ENCODE results near the gene CD99L2. TPM values are rescaled to one million over a fixed set of nuclear protein-coding genes. Genes with fewer than 3 reads are reported as not detected.

The CD99L2 gene
- total and polyA plus RNA-seq, 4 donors, result 9.7 to 39.8 (median 23.8) TPM

DNA sequence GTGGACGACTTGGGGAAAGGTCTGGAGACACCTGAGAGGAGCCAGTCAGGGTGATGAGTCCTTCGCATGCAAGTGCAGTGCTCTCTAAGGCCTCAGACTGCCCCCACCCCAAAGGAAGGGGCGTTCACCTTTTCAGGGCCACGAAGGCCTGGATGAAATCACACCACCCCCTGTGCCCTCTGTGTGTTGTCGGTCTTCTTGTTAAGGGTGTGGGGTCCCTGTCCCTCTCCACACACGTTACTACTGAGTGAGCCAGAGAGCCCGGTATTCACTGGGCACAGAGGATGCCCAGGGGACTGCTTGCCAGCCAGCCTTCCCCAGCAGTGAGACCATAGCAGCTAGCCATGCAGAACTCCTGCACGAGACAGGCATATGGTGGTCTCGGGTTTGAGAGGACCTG is 133.2 kb downstream of the CD99L2 start:
- 94% methylated on average over 9 of the region's 9 CpGs for WGBS
- no peaks in the 10 kb centered on the region for H3K4me1 ChIP-seq (ENCODE audit: control insufficient read depth in 4 of 4, insufficient read depth in 4 of 4, low read length in 3 of 4)

More for the DNA sequence above, 133.2 kb downstream of the CD99L2 start:
- DNase-seq (ENCODE audit: low spot score), result no peak
- H3K9me3 ChIP-seq (ENCODE audit: control insufficient read depth in 4 of 4, low read length in 3 of 4), result no peaks in the 10 kb centered on the region
- no peak overlapping the region for H3K9ac ChIP-seq (ENCODE audit: low read depth in 1 of 2, low read length in 2 of 2)
- H3K27me3 ChIP-seq (ENCODE audit: control insufficient read depth in 4 of 4, insufficient read depth in 4 of 4, low read length in 3 of 4), result no peaks in the 10 kb centered on the region
- TF ChIP-seq, protein P1, sequence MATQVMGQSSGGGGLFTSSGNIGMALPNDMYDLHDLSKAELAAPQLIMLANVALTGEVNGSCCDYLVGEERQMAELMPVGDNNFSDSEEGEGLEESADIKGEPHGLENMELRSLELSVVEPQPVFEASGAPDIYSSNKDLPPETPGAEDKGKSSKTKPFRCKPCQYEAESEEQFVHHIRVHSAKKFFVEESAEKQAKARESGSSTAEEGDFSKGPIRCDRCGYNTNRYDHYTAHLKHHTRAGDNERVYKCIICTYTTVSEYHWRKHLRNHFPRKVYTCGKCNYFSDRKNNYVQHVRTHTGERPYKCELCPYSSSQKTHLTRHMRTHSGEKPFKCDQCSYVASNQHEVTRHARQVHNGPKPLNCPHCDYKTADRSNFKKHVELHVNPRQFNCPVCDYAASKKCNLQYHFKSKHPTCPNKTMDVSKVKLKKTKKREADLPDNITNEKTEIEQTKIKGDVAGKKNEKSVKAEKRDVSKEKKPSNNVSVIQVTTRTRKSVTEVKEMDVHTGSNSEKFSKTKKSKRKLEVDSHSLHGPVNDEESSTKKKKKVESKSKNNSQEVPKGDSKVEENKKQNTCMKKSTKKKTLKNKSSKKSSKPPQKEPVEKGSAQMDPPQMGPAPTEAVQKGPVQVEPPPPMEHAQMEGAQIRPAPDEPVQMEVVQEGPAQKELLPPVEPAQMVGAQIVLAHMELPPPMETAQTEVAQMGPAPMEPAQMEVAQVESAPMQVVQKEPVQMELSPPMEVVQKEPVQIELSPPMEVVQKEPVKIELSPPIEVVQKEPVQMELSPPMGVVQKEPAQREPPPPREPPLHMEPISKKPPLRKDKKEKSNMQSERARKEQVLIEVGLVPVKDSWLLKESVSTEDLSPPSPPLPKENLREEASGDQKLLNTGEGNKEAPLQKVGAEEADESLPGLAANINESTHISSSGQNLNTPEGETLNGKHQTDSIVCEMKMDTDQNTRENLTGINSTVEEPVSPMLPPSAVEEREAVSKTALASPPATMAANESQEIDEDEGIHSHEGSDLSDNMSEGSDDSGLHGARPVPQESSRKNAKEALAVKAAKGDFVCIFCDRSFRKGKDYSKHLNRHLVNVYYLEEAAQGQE (IDR thresholded peaks at IDR 0.05), result no peak
- TF ChIP-seq HNF4A (conservative IDR thresholded peaks at IDR 0.05) (no peak), JUND (IDR thresholded peaks at IDR 0.05) (no peak), RXRA (IDR thresholded peaks at IDR 0.05) (no peak), NR2F2 (IDR thresholded peaks at IDR 0.05) (no peak), FOXA2 (IDR thresholded peaks at IDR 0.05) (no peak), YY1 (IDR thresholded peaks at IDR 0.05) (no peak), GABPA (IDR thresholded peaks at IDR 0.05 in 1 of 2, conservative IDR thresholded peaks at IDR 0.05 in 1 of 2) (no peak), EGR1 (IDR thresholded peaks at IDR 0.05; ENCODE audit: low read depth in 2 of 2) (no peak), HNF4G (IDR thresholded peaks at IDR 0.05) (no peak), TAF1 (conservative IDR thresholded peaks at IDR 0.05) (no peak), SP1 (IDR thresholded peaks at IDR 0.05) (no peak), FOXA1 (IDR thresholded peaks at IDR 0.05) (no peak), RAD21 (IDR thresholded peaks at IDR 0.05) (no peak)
- TF ChIP-seq, protein P2, sequence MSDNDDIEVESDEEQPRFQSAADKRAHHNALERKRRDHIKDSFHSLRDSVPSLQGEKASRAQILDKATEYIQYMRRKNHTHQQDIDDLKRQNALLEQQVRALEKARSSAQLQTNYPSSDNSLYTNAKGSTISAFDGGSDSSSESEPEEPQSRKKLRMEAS (IDR thresholded peaks at IDR 0.05), result no peak
- TF ChIP-seq, protein P3, sequence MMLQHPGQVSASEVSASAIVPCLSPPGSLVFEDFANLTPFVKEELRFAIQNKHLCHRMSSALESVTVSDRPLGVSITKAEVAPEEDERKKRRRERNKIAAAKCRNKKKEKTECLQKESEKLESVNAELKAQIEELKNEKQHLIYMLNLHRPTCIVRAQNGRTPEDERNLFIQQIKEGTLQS (IDR thresholded peaks at IDR 0.05), result no peak
- TF ChIP-seq, protein P4, sequence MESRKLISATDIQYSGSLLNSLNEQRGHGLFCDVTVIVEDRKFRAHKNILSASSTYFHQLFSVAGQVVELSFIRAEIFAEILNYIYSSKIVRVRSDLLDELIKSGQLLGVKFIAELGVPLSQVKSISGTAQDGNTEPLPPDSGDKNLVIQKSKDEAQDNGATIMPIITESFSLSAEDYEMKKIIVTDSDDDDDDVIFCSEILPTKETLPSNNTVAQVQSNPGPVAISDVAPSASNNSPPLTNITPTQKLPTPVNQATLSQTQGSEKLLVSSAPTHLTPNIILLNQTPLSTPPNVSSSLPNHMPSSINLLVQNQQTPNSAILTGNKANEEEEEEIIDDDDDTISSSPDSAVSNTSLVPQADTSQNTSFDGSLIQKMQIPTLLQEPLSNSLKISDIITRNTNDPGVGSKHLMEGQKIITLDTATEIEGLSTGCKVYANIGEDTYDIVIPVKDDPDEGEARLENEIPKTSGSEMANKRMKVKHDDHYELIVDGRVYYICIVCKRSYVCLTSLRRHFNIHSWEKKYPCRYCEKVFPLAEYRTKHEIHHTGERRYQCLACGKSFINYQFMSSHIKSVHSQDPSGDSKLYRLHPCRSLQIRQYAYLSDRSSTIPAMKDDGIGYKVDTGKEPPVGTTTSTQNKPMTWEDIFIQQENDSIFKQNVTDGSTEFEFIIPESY (IDR thresholded peaks at IDR 0.05), result no peak
- TF ChIP-seq, protein P5, sequence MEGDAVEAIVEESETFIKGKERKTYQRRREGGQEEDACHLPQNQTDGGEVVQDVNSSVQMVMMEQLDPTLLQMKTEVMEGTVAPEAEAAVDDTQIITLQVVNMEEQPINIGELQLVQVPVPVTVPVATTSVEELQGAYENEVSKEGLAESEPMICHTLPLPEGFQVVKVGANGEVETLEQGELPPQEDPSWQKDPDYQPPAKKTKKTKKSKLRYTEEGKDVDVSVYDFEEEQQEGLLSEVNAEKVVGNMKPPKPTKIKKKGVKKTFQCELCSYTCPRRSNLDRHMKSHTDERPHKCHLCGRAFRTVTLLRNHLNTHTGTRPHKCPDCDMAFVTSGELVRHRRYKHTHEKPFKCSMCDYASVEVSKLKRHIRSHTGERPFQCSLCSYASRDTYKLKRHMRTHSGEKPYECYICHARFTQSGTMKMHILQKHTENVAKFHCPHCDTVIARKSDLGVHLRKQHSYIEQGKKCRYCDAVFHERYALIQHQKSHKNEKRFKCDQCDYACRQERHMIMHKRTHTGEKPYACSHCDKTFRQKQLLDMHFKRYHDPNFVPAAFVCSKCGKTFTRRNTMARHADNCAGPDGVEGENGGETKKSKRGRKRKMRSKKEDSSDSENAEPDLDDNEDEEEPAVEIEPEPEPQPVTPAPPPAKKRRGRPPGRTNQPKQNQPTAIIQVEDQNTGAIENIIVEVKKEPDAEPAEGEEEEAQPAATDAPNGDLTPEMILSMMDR (IDR thresholded peaks at IDR 0.05; ENCODE audit: low read depth, low read length, missing input control), result no peak
- no peak overlapping the region for H3K27ac ChIP-seq (ENCODE audit: low read depth in 1 of 2, low read length in 2 of 2)
- no peak overlapping the region for H3K4me3 ChIP-seq (ENCODE audit: low read depth in 1 of 3, low read length in 3 of 3)
- peaks cover 0 to 2% (median 0%) of the 10 kb centered on the region in 4 donors for H3K36me3 ChIP-seq (ENCODE audit: control insufficient read depth in 4 of 4, insufficient read depth in 3 of 4, low read depth in 1 of 4, low read length in 3 of 4)
